Thyroid gland (tissue), 4 donors: Measurements from ENCODE around the gene PYY. TPM values are rescaled to one million over a fixed set of nuclear protein-coding genes. Genes with fewer than 3 reads are reported as not detected.
"Not testable (repeated sequence)": the region's sequence is repeated elsewhere in the genome, so short reads cannot be mapped to it uniquely, and the experiment has no call there.

Source experiments
- DNase-seq, 2 donors: peaks; one replicate each; pipeline ENCODE4 v3.0.0-alpha.2; 2019
- H3K27ac ChIP-seq, 3 donors: fragments of 200-600 bp; sonication (generic); 1 replicate in 2 of 3; 2 replicates in 1 of 3; pipeline ENCODE4 v1.5.1; 2016 to 2019; ENCODE audit warnings: mild to moderate bottlenecking in 1 of 3, moderate library complexity in 1 of 3
- H3K27me3 ChIP-seq: fragments of 200-600 bp; sonication (generic); one replicate; pipeline ENCODE4 v1.5.1; 2019
- H3K36me3 ChIP-seq, 2 donors: fragments of 200-600 bp; sonication (generic); one replicate each; pipeline ENCODE4 v1.5.1; 2016 to 2019
- H3K4me1 ChIP-seq, 2 donors: fragments of 200-600 bp; sonication (generic); one replicate each; pipeline ENCODE4 v1.5.1; 2017 to 2019
- H3K4me3 ChIP-seq, 3 donors: fragments of 200-600 bp; sonication (generic); replicated peaks in 1 of 3; 1 replicate in 2 of 3; 2 replicates in 1 of 3; pipeline ENCODE4 v1.5.1; 2016; ENCODE audit warnings: mild to moderate bottlenecking in 1 of 3
- H3K9me3 ChIP-seq: fragments of 200-600 bp; sonication (generic); one replicate; pipeline ENCODE4 v1.5.1; 2017
- POLR2A ChIP-seq, 2 donors: fragments of 450-650 bp; IDR thresholded peaks; one replicate each; pipeline ENCODE4 v1.6.1; 2017; ENCODE audit warnings: antibody characterized with exemption in 2 of 2, mild to moderate bottlenecking in 2 of 2, moderate library complexity in 1 of 2
- WGBS, 2 donors: methylation state at CpG; one replicate each; pipeline ENCODE4 v1.1.5; 2017; 5-methylcytosine and 5-hydroxymethylcytosine counted together
- intact Hi-C: fragments of 100-400 bp; cut with DNase I; formaldehyde crosslinking; loops from one replicate; pipeline ENCODE4 v1.15.1; 2023
- total RNA-seq, 4 donors: library from RNA; depleted of rRNA; stranded (reverse); fragments of >200 nt; gene quantifications; one replicate each; pipeline ENCODE4 v1.2.3, GENCODE V29; 2016
- TF ChIP-seq, protein P1 (sequence below), 6 experiments: fragments of 200-600 bp in 3 of 6; fragments of 450-650 bp in 3 of 6; sonication (generic) in 3 of 6; IDR thresholded peaks; one replicate each; pipeline ENCODE4 v1.5.1; 2016 to 2019; ENCODE audit warnings: antibody characterized with exemption in 6 of 6, mild to moderate bottlenecking in 2 of 6, inconsistent platforms in 1 of 6, moderate library complexity in 1 of 6

PYY gene
- total RNA-seq, 4 donors from 2014 or later: 2.2 TPM; not detected in 3

DNA sequence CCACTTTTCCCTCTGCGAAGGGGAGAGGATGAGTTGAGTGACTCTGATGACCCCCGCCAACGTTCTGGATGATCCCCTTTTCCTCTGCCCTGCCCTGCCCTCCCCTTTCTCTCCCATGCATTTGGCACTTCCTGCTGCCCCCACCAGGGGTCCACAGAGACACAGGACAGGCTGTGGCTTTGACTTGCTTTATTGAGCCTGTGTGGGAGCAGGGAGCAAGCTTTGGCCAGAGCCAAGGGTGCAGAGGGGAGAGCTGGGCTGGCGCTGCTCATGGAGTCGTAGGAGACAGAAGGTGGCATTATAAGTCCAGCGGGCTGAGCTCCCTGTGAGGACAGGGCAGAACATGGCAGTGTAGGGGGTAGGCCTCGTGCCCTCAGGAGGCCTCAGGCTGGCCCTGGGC lies 13.1 kb downstream of the PYY start:
- H3K4me3 ChIP-seq: no peak overlapping the region
- 56 to 60% methylated on average over 7 of the region's 7 CpGs for WGBS, 2 donors
- no peak overlapping the region for H3K27ac ChIP-seq
- intact Hi-C loops: loop anchor here (5.0 to 10.0 kb wide), 2 partner anchors 102 to 234 kb away; partner anchors contain the start of gene ASB16
- no peaks in the 10 kb centered on the region for H3K9me3 ChIP-seq
- peak; percentile 60 for DNase-seq
- no peaks in the 10 kb centered on the region for H3K27me3 ChIP-seq
- peaks cover 0 to 14% of the 10 kb centered on the region in 2 donors for H3K4me1 ChIP-seq
- H3K36me3 ChIP-seq: no peaks in the 10 kb centered on the region
- TF ChIP-seq POLR2A (IDR thresholded peaks at IDR 0.05): no peak
- TF ChIP-seq, protein P1, sequence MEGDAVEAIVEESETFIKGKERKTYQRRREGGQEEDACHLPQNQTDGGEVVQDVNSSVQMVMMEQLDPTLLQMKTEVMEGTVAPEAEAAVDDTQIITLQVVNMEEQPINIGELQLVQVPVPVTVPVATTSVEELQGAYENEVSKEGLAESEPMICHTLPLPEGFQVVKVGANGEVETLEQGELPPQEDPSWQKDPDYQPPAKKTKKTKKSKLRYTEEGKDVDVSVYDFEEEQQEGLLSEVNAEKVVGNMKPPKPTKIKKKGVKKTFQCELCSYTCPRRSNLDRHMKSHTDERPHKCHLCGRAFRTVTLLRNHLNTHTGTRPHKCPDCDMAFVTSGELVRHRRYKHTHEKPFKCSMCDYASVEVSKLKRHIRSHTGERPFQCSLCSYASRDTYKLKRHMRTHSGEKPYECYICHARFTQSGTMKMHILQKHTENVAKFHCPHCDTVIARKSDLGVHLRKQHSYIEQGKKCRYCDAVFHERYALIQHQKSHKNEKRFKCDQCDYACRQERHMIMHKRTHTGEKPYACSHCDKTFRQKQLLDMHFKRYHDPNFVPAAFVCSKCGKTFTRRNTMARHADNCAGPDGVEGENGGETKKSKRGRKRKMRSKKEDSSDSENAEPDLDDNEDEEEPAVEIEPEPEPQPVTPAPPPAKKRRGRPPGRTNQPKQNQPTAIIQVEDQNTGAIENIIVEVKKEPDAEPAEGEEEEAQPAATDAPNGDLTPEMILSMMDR (IDR thresholded peaks at IDR 0.05): peak in 5 of 6 experiments; percentile 35 to 60 (median 56)

DNA sequence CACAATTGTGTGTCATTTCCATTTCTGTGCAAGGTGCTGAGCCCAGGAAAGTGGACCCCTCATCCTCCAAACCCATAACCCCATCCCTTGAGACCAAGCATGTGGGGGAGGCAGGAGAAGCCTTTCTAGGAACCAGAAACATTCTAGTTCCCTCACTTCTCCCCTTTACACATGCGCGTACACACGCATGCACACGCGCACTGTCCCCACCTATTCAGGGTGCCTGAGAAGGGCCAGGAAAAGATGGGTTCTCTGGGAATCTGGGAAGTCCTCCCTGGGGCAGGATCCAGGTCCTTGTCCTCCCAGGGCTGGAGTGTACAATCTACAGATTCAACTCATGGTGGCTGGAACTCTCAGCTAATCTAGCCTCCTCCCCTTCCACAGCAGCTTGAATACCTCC lies 13.9 kb downstream of the PYY start:
- 98% methylated on average over 5 of the region's 5 CpGs for WGBS, 2 donors
- intact Hi-C loops: loop anchor here (5.0 to 10.0 kb wide), 2 partner anchors 102 to 235 kb away; partner anchors contain the start of gene ASB16
- Histone ChIP-seq H3K36me3 (no peaks in the 10 kb centered on the region), H3K27ac (no peak overlapping the region), H3K27me3 (no peaks in the 10 kb centered on the region), H3K9me3 (no peaks in the 10 kb centered on the region), H3K4me3 (no peak overlapping the region), H3K4me1 (peaks cover 0 to 18% of the 10 kb centered on the region in 2 donors)
- no peak for DNase-seq
- no peak for TF ChIP-seq POLR2A (IDR thresholded peaks at IDR 0.05)
- TF ChIP-seq, protein P1 (IDR thresholded peaks at IDR 0.05): no peak

DNA sequence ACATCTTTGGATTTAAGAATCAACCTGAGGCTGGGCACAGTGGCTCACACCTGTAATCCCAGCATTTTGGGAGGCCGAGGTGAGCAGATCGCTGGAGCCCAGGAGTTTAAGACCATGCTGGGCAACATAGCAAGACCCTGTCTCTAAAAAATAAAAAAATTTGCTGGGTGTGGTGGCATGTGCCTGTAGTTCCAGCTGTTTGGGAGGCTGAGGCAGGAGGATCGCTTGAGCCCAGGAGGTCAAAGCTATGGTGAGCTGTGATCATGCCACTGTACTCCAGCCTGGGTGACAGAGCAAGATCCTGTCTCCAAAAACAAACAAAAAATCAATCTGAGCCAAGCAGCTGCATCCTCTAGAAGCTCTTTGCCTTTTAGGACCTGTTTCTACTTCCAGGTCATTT lies 14.3 kb downstream of the PYY start:
- H3K9me3 ChIP-seq, intact Hi-C loops, H3K27me3 ChIP-seq, H3K4me3 ChIP-seq, H3K27ac ChIP-seq, H3K36me3 ChIP-seq, DNase-seq: not testable (repeated sequence)
- peaks cover 0 to 18% of the 10 kb centered on the region in 2 donors for H3K4me1 ChIP-seq
- 84 to 97% methylated on average over 3 of the region's 3 CpGs for WGBS, 2 donors

DNA sequence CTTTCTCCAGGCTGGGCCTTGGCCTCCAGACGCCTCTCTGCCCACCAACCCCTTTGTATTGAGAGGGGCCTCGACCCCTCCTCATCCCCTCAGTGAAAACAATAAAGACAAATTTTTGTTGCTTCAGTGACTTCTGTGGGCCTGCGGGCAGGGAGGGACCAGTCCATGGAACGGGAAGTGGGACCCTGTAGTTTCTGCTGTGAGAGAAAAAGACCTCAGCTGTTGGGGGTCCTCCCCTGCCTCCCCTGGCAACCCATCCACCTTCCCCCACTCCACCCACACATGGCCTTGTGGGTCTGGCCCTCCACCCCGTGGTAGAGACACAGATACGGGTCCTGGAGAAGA lies 14.9 kb downstream of the PYY start:
- no peak overlapping the region for H3K4me3 ChIP-seq
- no peak overlapping the region for H3K27ac ChIP-seq
- intact Hi-C loops: no loop called here
- no peaks in the 10 kb centered on the region for H3K9me3 ChIP-seq
- no peaks in the 10 kb centered on the region for H3K36me3 ChIP-seq
- TF ChIP-seq POLR2A (IDR thresholded peaks at IDR 0.05): no peak
- TF ChIP-seq, protein P1 (IDR thresholded peaks at IDR 0.05): no peak
- no peaks in the 10 kb centered on the region for H3K27me3 ChIP-seq
- no peak for DNase-seq
- 78 to 86% methylated on average over 6 of the region's 6 CpGs for WGBS, 2 donors
- H3K4me1 ChIP-seq: peaks cover 0 to 18% of the 10 kb centered on the region in 2 donors

DNA sequence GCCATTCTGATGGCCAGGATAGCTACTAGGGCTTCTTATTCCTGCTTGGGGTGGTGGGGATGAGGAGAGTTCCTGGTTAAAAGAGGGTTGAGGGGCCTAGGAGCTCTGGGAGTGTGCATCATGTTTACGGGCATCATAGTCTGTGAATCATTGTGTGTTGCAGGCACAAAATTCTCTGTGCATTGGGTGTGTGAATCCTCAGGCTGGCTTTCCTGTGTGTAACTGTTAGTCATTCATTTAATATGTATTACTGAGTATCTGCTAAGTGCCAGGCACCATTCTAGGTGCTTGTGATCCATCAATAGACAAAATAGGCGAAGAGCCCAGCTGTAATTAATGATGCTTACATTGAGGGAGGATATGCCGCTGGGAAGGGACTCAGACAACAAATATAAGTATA lies 17.3 kb downstream of the PYY start:
- Histone ChIP-seq H3K4me1 (peaks cover 0 to 18% of the 10 kb centered on the region in 2 donors), H3K27ac (no peak overlapping the region), H3K36me3 (no peaks in the 10 kb centered on the region), H3K27me3 (no peaks in the 10 kb centered on the region), H3K4me3 (no peak overlapping the region), H3K9me3 (no peaks in the 10 kb centered on the region)
- no peak for TF ChIP-seq POLR2A (IDR thresholded peaks at IDR 0.05)
- TF ChIP-seq, protein P1 (IDR thresholded peaks at IDR 0.05): no peak
- intact Hi-C loops: no loop called here
- DNase-seq: no peak
- 97 to 99% methylated on average over 3 of the region's 3 CpGs for WGBS, 2 donors

DNA sequence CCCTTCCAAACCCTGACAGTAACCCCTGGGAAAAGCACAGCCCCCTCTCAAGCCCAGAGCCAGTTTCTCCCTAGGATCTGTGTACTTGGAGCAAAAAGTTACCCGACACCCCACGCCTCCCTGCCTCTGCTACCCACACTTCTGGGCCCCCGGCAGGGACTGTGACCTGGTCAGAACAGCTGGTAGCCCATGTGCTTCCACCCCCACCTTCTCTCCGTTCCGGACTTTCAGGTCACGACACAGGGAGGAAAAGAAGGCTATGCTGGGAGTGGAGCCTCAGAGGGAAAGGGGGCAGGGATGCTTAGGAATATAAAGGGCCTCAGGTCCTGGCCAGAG lies 17.8 kb downstream of the PYY start:
- no peak overlapping the region for H3K4me3 ChIP-seq
- intact Hi-C loops: no loop called here
- DNase-seq: peak in 1 of 2 donors; percentile 32
- no peak overlapping the region for H3K27ac ChIP-seq
- TF ChIP-seq, protein P1 (IDR thresholded peaks at IDR 0.05): no peak
- 49 to 70% methylated on average over 6 of the region's 6 CpGs for WGBS, 2 donors
- H3K9me3 ChIP-seq: no peaks in the 10 kb centered on the region
- H3K27me3 ChIP-seq: no peaks in the 10 kb centered on the region
- H3K4me1 ChIP-seq: peaks cover 0 to 18% of the 10 kb centered on the region in 2 donors
- no peaks in the 10 kb centered on the region for H3K36me3 ChIP-seq
